K562 (cell line): ENCODE data around the gene CHD3. TPM values are rescaled to one million over a fixed set of nuclear protein-coding genes. Genes with fewer than 3 reads are reported as not detected.

Experiments used
- ATAC-seq: fragments of 200-7000 bp; cut with Tn5 transposase; 3 replicates; pipeline ENCODE4 v1.9.1; 2020; ENCODE audit warnings: moderate library complexity
- BruUV-seq: library from RNA; stranded (reverse); fragments of 400-500 nt; replicated peaks from 2 replicates; lab custom pipeline; 2021; lab: Mats Ljungman, UMichigan
- CTCF ChIA-PET: fragments of 300-600 bp; formaldehyde crosslinking; extraction: SDS; loops from one replicate; lab custom pipeline; 2021; ENCODE audit warnings: low intra/inter-chr PET ratio; lab: Yijun Ruan, JAX
- POLR2A ChIA-PET: fragments of 300-600, 350-650 bp; sonication (Branson Sonifier 250); formaldehyde crosslinking; extraction: SDS; loops from one replicate; lab custom pipeline; 2021; ENCODE audit warnings: antibody characterized with exemption, inconsistent platforms; lab: Yijun Ruan, JAX
- DNase-seq, 4 experiments: peaks; one replicate each; pipeline versions ENCODE4 v3.0.0 to v3.0.0-alpha.2; 2011 to 2018; ENCODE audit warnings: low spot score in 3 of 4, mixed read lengths in 3 of 4; ENCODE audit errors: extremely low read depth in 1 of 4
- FAIRE-seq: peaks from 2 replicates; lab custom pipeline; 2011; peaks lifted over from hg19 to GRCh38; lab: Jason Lieb, UNC
- H2AFZ ChIP-seq: 2 replicates; pipeline ENCODE4 v1.6.0; 2011; ENCODE audit warnings: low read depth, low read length, control low read depth, inconsistent platforms
- H3K27ac ChIP-seq: fragments of 200-600 bp; 3 replicates; pipeline ENCODE4 v1.8.0; 2011; ENCODE audit warnings: low read depth, mild to moderate bottlenecking, control low read depth, inconsistent platforms, low read length, moderate library complexity, mixed read lengths; ENCODE audit errors: extremely low read depth
- H3K27me3 ChIP-seq, 2 experiments: fragments of 300-600 bp in 1 of 2; 2 replicates in 1 of 2; 3 replicates in 1 of 2; pipeline versions ENCODE4 v1.6.0 to v1.8.0; 2011; ENCODE audit warnings: inconsistent platforms in 2 of 2, low read length in 2 of 2, mild to moderate bottlenecking in 1 of 2, mixed read lengths in 1 of 2, moderate library complexity in 1 of 2; ENCODE audit not compliant: control insufficient read depth in 2 of 2, insufficient read depth in 2 of 2
- H3K36me3 ChIP-seq: fragments of 300-600 bp; 3 replicates; pipeline ENCODE4 v1.8.0; 2011; ENCODE audit warnings: mild to moderate bottlenecking, low read length, inconsistent platforms; ENCODE audit not compliant: control insufficient read depth, insufficient read depth
- H3K4me1 ChIP-seq, 2 experiments: fragments of 200-600 bp in 1 of 2; replicated peaks in 1 of 2; 2 replicates in 1 of 2; 3 replicates in 1 of 2; pipeline versions ENCODE4 v1.5.1 to v1.8.0; 2011; ENCODE audit warnings: inconsistent platforms in 2 of 2, low read length in 2 of 2, mild to moderate bottlenecking in 1 of 2, mixed read lengths in 1 of 2, moderate library complexity in 1 of 2; ENCODE audit not compliant: control insufficient read depth in 2 of 2, insufficient read depth in 2 of 2
- H3K4me2 ChIP-seq: 2 replicates; pipeline ENCODE4 v1.6.1; 2011; ENCODE audit warnings: low read length, control low read depth, inconsistent platforms, mixed read lengths; ENCODE audit not compliant: insufficient read depth
- H3K4me3 ChIP-seq: fragments of 200-600 bp; sonication (generic), shearing (Covaris generic); 2 replicates; pipeline ENCODE4 v1.5.1; 2016; ENCODE audit warnings: control low read depth, inconsistent platforms
- H3K79me2 ChIP-seq: fragments of 200-600 bp; 3 replicates; pipeline ENCODE4 v1.8.0; 2011; ENCODE audit warnings: low read length, inconsistent platforms; ENCODE audit not compliant: control insufficient read depth, insufficient read depth
- H3K9ac ChIP-seq, 2 experiments: 2 replicates each; pipeline versions ENCODE4 v1.6.0 to v1.6.1; 2011; ENCODE audit warnings: low read depth in 2 of 2, low read length in 2 of 2, control low read depth in 1 of 2, inconsistent platforms in 1 of 2, mild to moderate bottlenecking in 1 of 2, mixed read lengths in 1 of 2; ENCODE audit not compliant: insufficient read depth in 1 of 2
- H3K9me1 ChIP-seq: one replicate; pipeline ENCODE4 v1.6.0; 2011; ENCODE audit warnings: inconsistent platforms, mild to moderate bottlenecking, low read length, moderate library complexity; ENCODE audit not compliant: control insufficient read depth, insufficient read depth
- H3K9me3 ChIP-seq: replicated peaks from 2 replicates; pipeline ENCODE4 v1.5.1; 2011; ENCODE audit warnings: low read depth, low read length, inconsistent platforms; ENCODE audit not compliant: control insufficient read depth, insufficient read depth
- H4K20me1 ChIP-seq: replicated peaks from 2 replicates; pipeline ENCODE4 v1.6.1; 2011; ENCODE audit warnings: low read length, inconsistent platforms, mixed read lengths; ENCODE audit not compliant: control insufficient read depth, insufficient read depth
- ARID2 ChIP-seq: fragments of 450-650 bp; IDR thresholded peaks from 2 replicates; pipeline ENCODE4 v1.6.1; 2017; ENCODE audit warnings: antibody characterized with exemption, mild to moderate bottlenecking
- BHLHE40 ChIP-seq: IDR thresholded peaks from 2 replicates; pipeline ENCODE4 v1.6.1; 2011; ENCODE audit warnings: low read length, improper control_type of control experiment
- BMI1 ChIP-seq: fragments of 150-350 bp; IDR thresholded peaks from 2 replicates; pipeline ENCODE4 v1.6.1; 2014; ENCODE audit warnings: low read length
- ETS2 ChIP-seq: IDR thresholded peaks from 2 replicates; pipeline ENCODE4 v1.6.1; 2016; ENCODE audit warnings: borderline replicate concordance, missing genetic modification characterization, mild to moderate bottlenecking, moderate library complexity, missing compliant biosample characterization; ENCODE audit not compliant: poor library complexity, severe bottlenecking
- ETV5 ChIP-seq: sonication (generic); formaldehyde crosslinking; IDR thresholded peaks from 2 replicates; pipeline ENCODE4 v1.4.0; 2020; ENCODE audit warnings: low read depth, mild to moderate bottlenecking, missing genetic modification reagents
- MEF2A ChIP-seq: IDR thresholded peaks from 2 replicates; pipeline ENCODE4 v1.6.1; 2011; ENCODE audit warnings: low read depth, mild to moderate bottlenecking, low read length, moderate library complexity; ENCODE audit not compliant: control insufficient read depth
- RAD21 ChIP-seq, 2 experiments: fragments of 250-450 bp in 1 of 2; fragments of 450-650 bp in 1 of 2; sonication (Bioruptor Pico) in 1 of 2; formaldehyde crosslinking in 1 of 2; IDR thresholded peaks in 1 of 2; conservative IDR thresholded peaks in 1 of 2; 2 replicates each; pipeline versions ENCODE4 v1.4.0 to v1.8.0; 2020 to 2022; ENCODE audit warnings: mild to moderate bottlenecking in 2 of 2, moderate library complexity in 1 of 2
- YY1 ChIP-seq, 3 experiments: IDR thresholded peaks; 2 replicates each; pipeline ENCODE4 v1.6.1; 2011; ENCODE audit warnings: low read length in 2 of 3, mild to moderate bottlenecking in 2 of 3, moderate library complexity in 2 of 3, borderline replicate concordance in 1 of 3, control low read depth in 1 of 3, low read depth in 1 of 3; ENCODE audit not compliant: insufficient read depth in 3 of 3, insufficient replicate concordance in 2 of 3, control insufficient read depth in 1 of 3, insufficient read length in 1 of 3; ENCODE audit errors: extremely low read depth in 1 of 3
- ZNF551 ChIP-seq: fragments of 250-450 bp; sonication (Bioruptor Pico); IDR thresholded peaks from 2 replicates; pipeline ENCODE4 v1.5.0; 2021; ENCODE audit warnings: mild to moderate bottlenecking, moderate library complexity
- WGBS: fragments of 100-300 bp; shearing (Covaris generic); methylation state at CpG from one replicate; pipeline ENCODE4 v1.1.6; 2016; ENCODE audit warnings: low coverage, mixed read lengths; ENCODE audit not compliant: insufficient coverage; ENCODE audit errors: missing lambda C conversion rate; 5-methylcytosine and 5-hydroxymethylcytosine counted together
- in situ Hi-C: fragments of 300-500 bp; cut with MboI; formaldehyde crosslinking; loops from 4 replicates; pipeline ENCODE4 v1.15.0; 2018; ENCODE audit warnings: inconsistent platforms, mixed read lengths
- intact Hi-C: fragments of 100-400 bp; cut with micrococcal nuclease; formaldehyde crosslinking; loops from 2 replicates; pipeline ENCODE4 v1.14.2; 2022
- polyA plus RNA-seq, 8 experiments: library from polyadenylated mRNA; depleted of rRNA in 4 of 8; stranded (reverse) in 5 of 8; unstranded in 3 of 8; fragments of >200 nt; fragmentation: Nextera tagmentation in 2 of 8; fragmentation: Illumina TruSeq in 1 of 8; extraction: Ambion mirVana in 2 of 8; extraction: Trizol in 1 of 8; gene quantifications; 2 replicates each; pipeline versions ENCODE4 v1.2.1 to v1.2.3, GENCODE V29; 2011 to 2014; ENCODE audit warnings: inconsistent platforms in 1 of 8, missing spikeins in 1 of 8
- total RNA-seq, 7 experiments: library from RNA; depleted of rRNA in 6 of 7; stranded (reverse); fragments of >200 nt in 6 of 7; fragmentation: Illumina TruSeq in 2 of 7; extraction: Trizol in 2 of 7; gene quantifications; 2 replicates each; pipeline versions ENCODE4 v1.2.1 to v1.2.3, GENCODE V29; 2011 to 2021; ENCODE audit warnings: low replicate concordance in 1 of 7
- TF ChIP-seq, protein P1 (sequence below), 2 experiments: IDR thresholded peaks; 2 replicates each; pipeline ENCODE4 v1.6.1; 2011; ENCODE audit warnings: borderline replicate concordance in 1 of 2, control low read depth in 1 of 2, low read depth in 1 of 2, low read length in 1 of 2, mild to moderate bottlenecking in 1 of 2, mixed read lengths in 1 of 2, moderate library complexity in 1 of 2; ENCODE audit not compliant: insufficient read depth in 1 of 2, insufficient read length in 1 of 2, poor library complexity in 1 of 2, severe bottlenecking in 1 of 2; ENCODE audit errors: extremely low read depth in 1 of 2
- TF ChIP-seq, protein P2 (sequence below), 2 experiments: IDR thresholded peaks; 2 replicates each; pipeline ENCODE4 v1.6.1; 2012; ENCODE audit warnings: improper control_type of control experiment in 2 of 2, low read depth in 2 of 2, low read length in 2 of 2, borderline replicate concordance in 1 of 2
- TF ChIP-seq, protein P3 (sequence below), 3 experiments: IDR thresholded peaks in 2 of 3; conservative IDR thresholded peaks in 1 of 3; 2 replicates each; pipeline ENCODE4 v1.5.1; 2011 to 2012; ENCODE audit warnings: low read length in 3 of 3, mild to moderate bottlenecking in 3 of 3, control low read depth in 2 of 3, improper control_type of control experiment in 1 of 3, inconsistent platforms in 1 of 3, low read depth in 1 of 3, mixed read lengths in 1 of 3, moderate library complexity in 1 of 3; ENCODE audit not compliant: insufficient read depth in 2 of 3

CHD3 gene
- total and polyA plus RNA-seq, 9 of the 15 experiments (the other 6 are each of a cell fraction or from before 2014, with no cell fraction given) = 0.39 to 38.2 (median 21.2) TPM

DNA sequence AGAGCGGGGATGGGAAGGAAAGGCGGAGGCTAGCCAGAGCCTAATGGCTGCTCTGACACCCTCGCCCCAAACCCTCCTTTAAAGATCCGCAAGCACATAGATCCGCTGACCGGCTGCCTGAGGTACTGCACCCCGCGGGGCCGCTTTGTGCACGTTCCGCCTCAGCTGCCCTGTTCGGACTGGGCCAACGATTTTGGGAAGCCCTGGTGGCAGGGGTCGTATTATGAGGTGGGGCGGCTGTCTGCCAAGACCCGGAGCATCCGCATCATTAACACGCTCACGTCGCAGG is 30.1 kb upstream of the CHD3 start:
- Histone ChIP-seq H3K9me3 (no peaks in the 10 kb centered on the region), H3K4me1 (peaks cover 11 to 37% of the 10 kb centered on the region in 2 experiments; a peak in 4 of 5 replicates), H4K20me1 (no peaks in the 10 kb centered on the region), H3K79me2 (peaks cover 12% of the 10 kb centered on the region), H3K4me2 (peak overlapping the region; percentile 93), H3K9me1 (no peaks in the 10 kb centered on the region), H3K27me3 (no peaks in the 10 kb centered on the region), H3K4me3 (peak overlapping the region; percentile 65), H3K27ac (peak overlapping the region; percentile 94; the same call in 2 of the 3 replicates), H2AFZ (peak overlapping the region; percentile 99), H3K9ac (peak overlapping the region; percentile 88 to 94), H3K36me3 (peaks cover 16% of the 10 kb centered on the region; the same call in 2 of the 3 replicates)
- 6% methylated on average over 17 of the region's 20 CpGs for WGBS
- ChIA-PET CTCF (interaction anchor here (1.0 kb wide), 1 partner anchor 113 kb away, joined by 4 read pairs; no protein-coding TSS in a partner anchor), POLR2A (interaction anchor here (0.5 to 2.9 kb wide), 3 partner anchors 12 to 132 kb away, joined by 3 to 17 read pairs (median 3); no protein-coding TSS in a partner anchor)
- intact Hi-C loops = loop anchor here (5.0 to 10.0 kb wide), 2 partner anchors 36 to 114 kb away; no protein-coding TSS in a partner anchor
- BruUV-seq = no TSS peak
- FAIRE-seq = peak; percentile 58
- in situ Hi-C loops = no loop called here
- DNase-seq = peak; percentile 43 to 68 (median 45)
- ATAC-seq = peak; percentile 55
- TF ChIP-seq BHLHE40 = peak; percentile 45; the same call in 1 of the 2 replicates
- TF ChIP-seq, protein P1, sequence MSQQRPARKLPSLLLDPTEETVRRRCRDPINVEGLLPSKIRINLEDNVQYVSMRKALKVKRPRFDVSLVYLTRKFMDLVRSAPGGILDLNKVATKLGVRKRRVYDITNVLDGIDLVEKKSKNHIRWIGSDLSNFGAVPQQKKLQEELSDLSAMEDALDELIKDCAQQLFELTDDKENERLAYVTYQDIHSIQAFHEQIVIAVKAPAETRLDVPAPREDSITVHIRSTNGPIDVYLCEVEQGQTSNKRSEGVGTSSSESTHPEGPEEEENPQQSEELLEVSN (IDR thresholded peaks at IDR 0.05; ENCODE audit: borderline replicate concordance in 1 of 2, extremely low read depth in 1 of 2, insufficient read depth in 1 of 2, insufficient read length in 1 of 2, low read depth in 1 of 2, low read length in 1 of 2, poor library complexity in 1 of 2, severe bottlenecking in 1 of 2) = peak in 1 of 2 experiments; percentile 15
- no peak for TF ChIP-seq ARID2
- TF ChIP-seq ZNF551 (CRISPR knock-in tag) = no peak
- no peak for TF ChIP-seq BMI1
- TF ChIP-seq, protein P2, sequence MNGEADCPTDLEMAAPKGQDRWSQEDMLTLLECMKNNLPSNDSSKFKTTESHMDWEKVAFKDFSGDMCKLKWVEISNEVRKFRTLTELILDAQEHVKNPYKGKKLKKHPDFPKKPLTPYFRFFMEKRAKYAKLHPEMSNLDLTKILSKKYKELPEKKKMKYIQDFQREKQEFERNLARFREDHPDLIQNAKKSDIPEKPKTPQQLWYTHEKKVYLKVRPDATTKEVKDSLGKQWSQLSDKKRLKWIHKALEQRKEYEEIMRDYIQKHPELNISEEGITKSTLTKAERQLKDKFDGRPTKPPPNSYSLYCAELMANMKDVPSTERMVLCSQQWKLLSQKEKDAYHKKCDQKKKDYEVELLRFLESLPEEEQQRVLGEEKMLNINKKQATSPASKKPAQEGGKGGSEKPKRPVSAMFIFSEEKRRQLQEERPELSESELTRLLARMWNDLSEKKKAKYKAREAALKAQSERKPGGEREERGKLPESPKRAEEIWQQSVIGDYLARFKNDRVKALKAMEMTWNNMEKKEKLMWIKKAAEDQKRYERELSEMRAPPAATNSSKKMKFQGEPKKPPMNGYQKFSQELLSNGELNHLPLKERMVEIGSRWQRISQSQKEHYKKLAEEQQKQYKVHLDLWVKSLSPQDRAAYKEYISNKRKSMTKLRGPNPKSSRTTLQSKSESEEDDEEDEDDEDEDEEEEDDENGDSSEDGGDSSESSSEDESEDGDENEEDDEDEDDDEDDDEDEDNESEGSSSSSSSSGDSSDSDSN (IDR thresholded peaks at IDR 0.05; ENCODE audit: borderline replicate concordance in 1 of 2, low read depth in 2 of 2, low read length in 2 of 2) = 0 out of 4 replicates have a peak, but pooled peaks of 1 of the 2 experiments have one; percentile 62
- no peak for TF ChIP-seq MEF2A
- peak in 2 of 3 experiments; percentile 54 to 65 for TF ChIP-seq YY1 (IDR thresholded peaks at IDR 0.05; ENCODE audit: borderline replicate concordance in 1 of 3, control insufficient read depth in 1 of 3, extremely low read depth in 1 of 3, insufficient read depth in 3 of 3, insufficient read length in 1 of 3, insufficient replicate concordance in 2 of 3, low read depth in 1 of 3, low read length in 2 of 3)
- TF ChIP-seq RAD21 (CRISPR knock-in tag; conservative IDR thresholded peaks at IDR 0.05 in 1 of 2, IDR thresholded peaks at IDR 0.05 in 1 of 2) = peak; percentile 29 to 64; a peak in 2 of 4 replicates
- TF ChIP-seq, protein P3, sequence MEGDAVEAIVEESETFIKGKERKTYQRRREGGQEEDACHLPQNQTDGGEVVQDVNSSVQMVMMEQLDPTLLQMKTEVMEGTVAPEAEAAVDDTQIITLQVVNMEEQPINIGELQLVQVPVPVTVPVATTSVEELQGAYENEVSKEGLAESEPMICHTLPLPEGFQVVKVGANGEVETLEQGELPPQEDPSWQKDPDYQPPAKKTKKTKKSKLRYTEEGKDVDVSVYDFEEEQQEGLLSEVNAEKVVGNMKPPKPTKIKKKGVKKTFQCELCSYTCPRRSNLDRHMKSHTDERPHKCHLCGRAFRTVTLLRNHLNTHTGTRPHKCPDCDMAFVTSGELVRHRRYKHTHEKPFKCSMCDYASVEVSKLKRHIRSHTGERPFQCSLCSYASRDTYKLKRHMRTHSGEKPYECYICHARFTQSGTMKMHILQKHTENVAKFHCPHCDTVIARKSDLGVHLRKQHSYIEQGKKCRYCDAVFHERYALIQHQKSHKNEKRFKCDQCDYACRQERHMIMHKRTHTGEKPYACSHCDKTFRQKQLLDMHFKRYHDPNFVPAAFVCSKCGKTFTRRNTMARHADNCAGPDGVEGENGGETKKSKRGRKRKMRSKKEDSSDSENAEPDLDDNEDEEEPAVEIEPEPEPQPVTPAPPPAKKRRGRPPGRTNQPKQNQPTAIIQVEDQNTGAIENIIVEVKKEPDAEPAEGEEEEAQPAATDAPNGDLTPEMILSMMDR (IDR thresholded peaks at IDR 0.05 in 2 of 3, conservative IDR thresholded peaks at IDR 0.05 in 1 of 3; ENCODE audit: insufficient read depth in 2 of 3, low read depth in 1 of 3, low read length in 3 of 3) = peak; percentile 52 to 62 (median 57); a peak in 5 of 6 replicates
- no peak for TF ChIP-seq ETV5
- TF ChIP-seq ETS2 = no peak
